Glomerular endothelial cell (primary cell): Measurements from ENCODE around the gene PTPN13. TPM values are rescaled to one million over a fixed set of nuclear protein-coding genes. Genes with fewer than 3 reads are reported as not detected.
"Not testable (repeated sequence)": the region's sequence is repeated elsewhere in the genome, so short reads cannot be mapped to it uniquely, and the experiment has no call there.

ENCODE experiments used
- DNase-seq: peaks from one replicate; pipeline ENCODE4 v3.0.0-alpha.2; 2011; ENCODE audit warnings: low read depth, low spot score; ENCODE audit errors: extremely low read depth
- total RNA-seq: library from RNA; depleted of rRNA; stranded (reverse); fragments of >200 nt; gene quantifications from 2 replicates; pipeline ENCODE4 v1.2.3, GENCODE V29; 2015

Gene PTPN13
- total RNA-seq, 1 donor from 2014 or later, result 3.0 TPM

GRCh38 chr4:86688026-86688425 is 93.9 kb downstream of the PTPN13 start:
- no peak for DNase-seq

- DNase-seq, result no peak
Measured at GRCh38 chr4:86704601-86705000, 110.5 kb downstream of the PTPN13 start.

GRCh38 chr4:86706923-86707597 is 112.9 kb downstream of the PTPN13 start:
- DNase-seq, result no peak

GRCh38 chr4:86717651-86718050 is 123.5 kb downstream of the PTPN13 start:
- DNase-seq, result no peak

- no peak for DNase-seq
Measured at GRCh38 chr4:86718152-86718551, 124.0 kb downstream of the PTPN13 start.

GRCh38 chr4:86719149-86719548 is 125.0 kb downstream of the PTPN13 start:
- not testable (repeated sequence) for DNase-seq

GRCh38 chr4:86720508-86721068 is 126.5 kb downstream of the PTPN13 start:
- DNase-seq, result no peak

GRCh38 chr4:86721412-86721811 is 127.3 kb downstream of the PTPN13 start:
- DNase-seq, result no peak

GRCh38 chr4:86730310-86730709 is 136.2 kb downstream of the PTPN13 start:
- no peak for DNase-seq

- DNase-seq, result no peak
Measured at GRCh38 chr4:86737244-86737643, 143.1 kb downstream of the PTPN13 start.

GRCh38 chr4:86741846-86742245 is 147.7 kb downstream of the PTPN13 start:
- no peak for DNase-seq

GRCh38 chr4:86744570-86744969 is 150.5 kb downstream of the PTPN13 start:
- no peak for DNase-seq

- no peak for DNase-seq
Measured at GRCh38 chr4:86749121-86749520, 155.0 kb downstream of the PTPN13 start.

GRCh38 chr4:86755388-86755787 is 161.3 kb downstream of the PTPN13 start:
- no peak for DNase-seq

GRCh38 chr4:86757468-86757867 is 163.4 kb downstream of the PTPN13 start:
- DNase-seq, result no peak

GRCh38 chr4:86759298-86759697 is 165.2 kb downstream of the PTPN13 start:
- no peak for DNase-seq

GRCh38 chr4:86762649-86763048 is 168.5 kb downstream of the PTPN13 start:
- DNase-seq, result no peak

- no peak for DNase-seq
Measured at GRCh38 chr4:86769794-86770193, 175.7 kb downstream of the PTPN13 start.

GRCh38 chr4:86771141-86771540 is 177.0 kb downstream of the PTPN13 start:
- no peak for DNase-seq

GRCh38 chr4:86775061-86775460 is 180.9 kb downstream of the PTPN13 start:
- no peak for DNase-seq

- DNase-seq, result no peak
Measured at GRCh38 chr4:86778175-86778574, 184.1 kb downstream of the PTPN13 start.

GRCh38 chr4:86788826-86789225 is 194.7 kb downstream of the PTPN13 start:
- DNase-seq, result no peak

GRCh38 chr4:86791126-86791525 is 197.0 kb downstream of the PTPN13 start:
- DNase-seq, result no peak
